Neural cell (in vitro differentiated cells): ENCODE data around the gene ENGASE.

Experiments used
- CTCF ChIP-seq: fragments of 450-650 bp; IDR thresholded peaks from 2 replicates; pipeline ENCODE4 v1.5.1; 2014; ENCODE audit warnings: antibody characterized with exemption, mild to moderate bottlenecking, moderate library complexity; ENCODE audit not compliant: poor library complexity, severe bottlenecking
- MXI1 ChIP-seq: fragments of 450-650 bp; conservative IDR thresholded peaks from 2 replicates; pipeline ENCODE4 v1.6.1; 2014; ENCODE audit warnings: antibody characterized with exemption, mild to moderate bottlenecking; ENCODE audit not compliant: poor library complexity, severe bottlenecking
- POLR2AphosphoS5 ChIP-seq: IDR thresholded peaks from 2 replicates; pipeline ENCODE4 v1.6.1; 2012
- REST ChIP-seq: IDR thresholded peaks from 2 replicates; pipeline ENCODE4 v1.6.1; 2012; ENCODE audit warnings: borderline replicate concordance
- SMC3 ChIP-seq: fragments of 450-650 bp; conservative IDR thresholded peaks from 2 replicates; pipeline ENCODE4 v1.6.1; 2014; ENCODE audit warnings: antibody characterized with exemption, mild to moderate bottlenecking, moderate library complexity; ENCODE audit not compliant: poor library complexity

GRCh38 chr17:79033741-79034501, 40.7 kb upstream of the ENGASE start:
- TF ChIP-seq MXI1 = no peak
- no peak for TF ChIP-seq CTCF
- TF ChIP-seq SMC3 = no peak
- TF ChIP-seq REST = no peak
- no peak for TF ChIP-seq POLR2AphosphoS5
